ENCODE results near the gene C1orf122. TPM values are rescaled to one million over a fixed set of nuclear protein-coding genes. Genes with fewer than 3 reads are reported as not detected.
"Not testable (repeated sequence)": the region's sequence is repeated elsewhere in the genome, so short reads cannot be mapped to it uniquely, and the experiment has no call there.

C1orf122 gene
- total RNA-seq, 2 donors from 2014 or later: 57.3 to 60.8 TPM

GRCh38 chr1:37767488-37767887, 40.1 kb upstream of the C1orf122 start:
- no peak for TF ChIP-seq CTCF (conservative IDR thresholded peaks at IDR 0.05)
- H3K27me3 ChIP-seq (ENCODE audit: control insufficient read depth, insufficient read depth, low read length, poor library complexity, severe bottlenecking): peaks cover 88% of the 10 kb centered on the region
- Mint-ChIP-seq H3K4me1 (no peaks in the 10 kb centered on the region), H3K4me3 (no peak overlapping the region), H3K9me3 (no peaks in the 10 kb centered on the region), H3K36me3 (ENCODE audit: low read depth) (no peaks in the 10 kb centered on the region), H3K27ac (no peak overlapping the region), H3K27me3 (ENCODE audit: insufficient read depth) (peaks cover 88% of the 10 kb centered on the region)
- 57 to 80% methylated on average over 1 to 2 of the region's 2 CpGs for WGBS, 2 experiments (ENCODE audit: insufficient coverage in 1 of 2, insufficient read length in 1 of 2)
- H3K9me3 ChIP-seq (ENCODE audit: control insufficient read depth, low read length): no peaks in the 10 kb centered on the region
- no peak for DNase-seq
- no peaks in the 10 kb centered on the region for H3K4me1 ChIP-seq (ENCODE audit: control insufficient read depth, insufficient read depth, low read length)
- no peaks in the 10 kb centered on the region for H3K36me3 ChIP-seq (ENCODE audit: control insufficient read depth, insufficient read depth, low read length)
- H3K9ac ChIP-seq (ENCODE audit: extremely low read depth, low read length, poor library complexity, severe bottlenecking): no peak overlapping the region
- no peak overlapping the region for H3K27ac ChIP-seq (ENCODE audit: low read depth, low read length)
- no peak overlapping the region for H3K4me3 ChIP-seq (ENCODE audit: low read length)

- H3K4me3 Mint-ChIP-seq; DNase-seq; H3K27ac Mint-ChIP-seq; H3K4me1 Mint-ChIP-seq; H3K36me3 ChIP-seq (ENCODE audit: control insufficient read depth, insufficient read depth, low read length); H3K4me3 ChIP-seq (ENCODE audit: low read length); H3K4me1 ChIP-seq (ENCODE audit: control insufficient read depth, insufficient read depth, low read length); H3K9ac ChIP-seq (ENCODE audit: extremely low read depth, low read length, poor library complexity, severe bottlenecking); H3K27ac ChIP-seq (ENCODE audit: low read depth, low read length); H3K36me3 Mint-ChIP-seq (ENCODE audit: low read depth); H3K9me3 ChIP-seq (ENCODE audit: control insufficient read depth, low read length): not testable (repeated sequence)
- H3K27me3 ChIP-seq (ENCODE audit: control insufficient read depth, insufficient read depth, low read length, poor library complexity, severe bottlenecking): peaks cover 65% of the 10 kb centered on the region
- peaks cover 59% of the 10 kb centered on the region for H3K27me3 Mint-ChIP-seq (ENCODE audit: insufficient read depth)
- H3K9me3 Mint-ChIP-seq: peaks cover 13% of the 10 kb centered on the region
These were observed 36.1 kb upstream of the C1orf122 start for GRCh38 chr1:37771440-37771839.

GRCh38 chr1:37776946-37777516, 30.6 kb upstream of the C1orf122 start:
- Histone ChIP-seq H3K27ac (ENCODE audit: low read depth, low read length) (no peak overlapping the region), H3K27me3 (ENCODE audit: control insufficient read depth, insufficient read depth, low read length, poor library complexity, severe bottlenecking) (peaks cover 68% of the 10 kb centered on the region), H3K9ac (ENCODE audit: extremely low read depth, low read length, poor library complexity, severe bottlenecking) (no peak overlapping the region), H3K4me1 (ENCODE audit: control insufficient read depth, insufficient read depth, low read length) (no peaks in the 10 kb centered on the region), H3K36me3 (ENCODE audit: control insufficient read depth, insufficient read depth, low read length) (no peaks in the 10 kb centered on the region), H3K9me3 (ENCODE audit: control insufficient read depth, low read length) (no peaks in the 10 kb centered on the region), H3K4me3 (ENCODE audit: low read length) (no peak overlapping the region)
- H3K27ac Mint-ChIP-seq: no peak overlapping the region
- H3K36me3 Mint-ChIP-seq (ENCODE audit: low read depth): no peaks in the 10 kb centered on the region
- H3K4me3 Mint-ChIP-seq: no peak overlapping the region
- peaks cover 19% of the 10 kb centered on the region for H3K9me3 Mint-ChIP-seq
- no peaks in the 10 kb centered on the region for H3K4me1 Mint-ChIP-seq
- 62 to 80% methylated on average over 3 to 4 of the region's 4 CpGs for WGBS, 2 experiments (ENCODE audit: insufficient coverage in 1 of 2, insufficient read length in 1 of 2)
- DNase-seq: no peak
- H3K27me3 Mint-ChIP-seq (ENCODE audit: insufficient read depth): peaks cover 51% of the 10 kb centered on the region
- no peak for TF ChIP-seq CTCF (conservative IDR thresholded peaks at IDR 0.05)

- no peaks in the 10 kb centered on the region for H3K4me1 ChIP-seq (ENCODE audit: control insufficient read depth, insufficient read depth, low read length)
- H3K4me1 Mint-ChIP-seq: no peaks in the 10 kb centered on the region
- H3K4me3 Mint-ChIP-seq: no peak overlapping the region
- H3K27ac ChIP-seq (ENCODE audit: low read depth, low read length): no peak overlapping the region
- H3K36me3 ChIP-seq (ENCODE audit: control insufficient read depth, insufficient read depth, low read length): no peaks in the 10 kb centered on the region
- H3K9ac ChIP-seq (ENCODE audit: extremely low read depth, low read length, poor library complexity, severe bottlenecking): no peak overlapping the region
- WGBS, 2 experiments (ENCODE audit: insufficient coverage in 1 of 2, insufficient read length in 1 of 2): 84 to 91% methylated on average over 3 of the region's 3 CpGs
- H3K27ac Mint-ChIP-seq: no peak overlapping the region
- DNase-seq: no peak
- no peak for TF ChIP-seq CTCF (conservative IDR thresholded peaks at IDR 0.05)
- peaks cover 14% of the 10 kb centered on the region for H3K9me3 Mint-ChIP-seq
- H3K9me3 ChIP-seq (ENCODE audit: control insufficient read depth, low read length): no peaks in the 10 kb centered on the region
- no peaks in the 10 kb centered on the region for H3K36me3 Mint-ChIP-seq (ENCODE audit: low read depth)
- H3K27me3 ChIP-seq (ENCODE audit: control insufficient read depth, insufficient read depth, low read length, poor library complexity, severe bottlenecking): peaks cover 76% of the 10 kb centered on the region
- peaks cover 50% of the 10 kb centered on the region for H3K27me3 Mint-ChIP-seq (ENCODE audit: insufficient read depth)
- no peak overlapping the region for H3K4me3 ChIP-seq (ENCODE audit: low read length)
These were observed 28.9 kb upstream of the C1orf122 start for GRCh38 chr1:37778654-37779053.
